HG03469 (cell line): Measurements from ENCODE around the gene HPS1.

ENCODE experiments used
- ATAC-seq: cut with Tn5 transposase; IDR thresholded peaks from one replicate; pipeline ENCODE4 v1.9.1; 2021; ENCODE audit warnings: mild to moderate bottlenecking, moderate library complexity, moderate number of reproducible peaks; ENCODE audit not compliant: unreplicated experiment

Gene HPS1

DNA sequence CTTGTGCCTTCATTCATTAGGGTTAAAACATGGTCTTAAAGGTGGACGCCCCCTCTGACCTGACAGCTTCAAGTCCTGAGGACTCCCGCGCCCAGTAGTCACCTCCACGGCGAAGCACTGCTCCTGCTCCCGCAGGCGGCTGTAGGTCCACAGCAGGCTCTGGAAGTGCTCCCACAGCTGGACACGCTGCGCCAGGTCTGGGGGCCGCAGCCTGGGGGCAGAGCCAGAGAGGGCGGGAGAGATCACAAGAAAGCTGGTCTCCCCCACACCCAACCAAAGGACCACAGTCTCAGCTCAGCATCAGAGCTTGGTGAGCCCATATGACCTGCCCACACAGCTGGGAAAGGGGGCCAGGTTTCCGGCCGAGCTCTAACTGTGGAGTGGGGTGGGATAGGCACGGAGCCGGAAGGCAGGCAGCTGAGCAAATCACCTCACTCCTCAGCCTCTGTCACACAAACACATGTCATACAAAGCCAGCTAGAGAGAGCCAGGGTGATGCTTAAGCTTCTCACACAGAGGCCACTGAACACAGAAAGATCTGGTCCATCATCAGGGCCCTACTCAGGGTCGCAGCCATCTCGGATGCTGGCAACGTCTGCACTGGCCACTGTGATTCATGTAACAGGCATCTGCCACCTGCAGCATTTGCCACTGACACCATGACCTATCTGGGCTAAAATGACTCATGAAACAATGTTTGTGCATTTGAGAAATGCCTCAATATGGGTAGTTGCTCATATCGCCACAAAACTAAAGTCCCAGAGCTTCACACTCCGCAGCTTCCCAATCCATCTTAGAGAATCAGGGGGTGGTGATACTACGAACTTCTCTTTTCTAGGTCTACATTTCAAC, 12.6 kb downstream of the HPS1 start:
- no peak for ATAC-seq

DNA sequence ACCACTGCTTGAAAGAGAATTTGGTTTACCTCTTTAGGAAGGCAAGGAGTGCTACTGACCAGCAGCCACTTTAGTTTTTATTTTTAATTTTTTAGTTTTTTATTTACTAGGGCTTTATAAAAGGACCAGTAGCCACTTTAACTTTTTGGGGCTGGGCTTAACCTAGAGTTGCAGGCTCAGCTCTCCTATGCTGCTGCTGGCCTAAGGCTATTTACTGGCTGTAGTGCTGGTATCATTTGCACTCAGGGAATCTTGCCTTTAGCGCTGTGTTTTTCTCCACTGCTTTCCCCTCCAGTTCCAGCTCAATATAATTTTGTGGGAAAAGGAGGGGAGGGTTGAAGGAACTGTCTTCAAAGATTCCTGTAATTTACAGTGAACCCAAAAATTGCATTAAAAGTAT, 13.4 kb downstream of the HPS1 start:
- no peak for ATAC-seq

DNA sequence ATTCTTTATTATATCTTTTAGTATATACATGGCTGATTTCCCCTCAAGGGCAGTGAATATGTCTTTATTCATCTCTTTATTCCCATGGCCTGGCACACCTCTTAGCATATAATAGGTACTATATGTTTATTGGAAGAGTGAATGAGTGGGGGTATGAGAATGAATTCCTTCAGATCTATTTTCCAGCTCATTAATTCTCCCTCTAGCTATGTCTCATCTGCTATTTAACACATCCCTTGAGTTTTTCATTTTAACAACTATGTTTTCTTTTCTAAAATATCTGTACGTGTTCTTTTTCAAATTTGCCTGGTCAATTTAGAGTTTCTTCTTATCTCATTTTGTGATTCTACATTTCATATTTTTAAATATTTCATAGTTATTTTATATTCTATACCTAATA, 14.4 kb downstream of the HPS1 start:
- no peak for ATAC-seq

DNA sequence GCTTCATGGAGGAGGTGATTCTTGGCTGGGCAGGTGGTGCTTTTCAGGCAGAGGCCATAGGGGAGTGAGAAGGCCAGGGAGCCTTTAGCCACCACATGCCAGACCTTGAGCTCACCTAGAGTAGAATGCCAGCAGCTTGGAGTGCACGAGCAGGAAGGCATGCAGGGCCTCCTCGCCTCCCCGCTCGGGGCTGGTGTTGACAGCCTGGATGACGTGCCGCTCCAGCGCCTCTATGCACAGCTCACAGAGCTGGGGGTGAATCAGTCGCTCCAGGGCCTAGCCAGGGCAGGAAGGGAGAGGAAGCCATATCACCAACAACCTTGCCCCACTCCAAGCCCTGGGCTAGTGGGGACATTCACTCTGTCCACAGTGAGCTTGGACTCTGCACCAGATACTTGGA, 15.7 kb downstream of the HPS1 start:
- ATAC-seq: no peak

DNA sequence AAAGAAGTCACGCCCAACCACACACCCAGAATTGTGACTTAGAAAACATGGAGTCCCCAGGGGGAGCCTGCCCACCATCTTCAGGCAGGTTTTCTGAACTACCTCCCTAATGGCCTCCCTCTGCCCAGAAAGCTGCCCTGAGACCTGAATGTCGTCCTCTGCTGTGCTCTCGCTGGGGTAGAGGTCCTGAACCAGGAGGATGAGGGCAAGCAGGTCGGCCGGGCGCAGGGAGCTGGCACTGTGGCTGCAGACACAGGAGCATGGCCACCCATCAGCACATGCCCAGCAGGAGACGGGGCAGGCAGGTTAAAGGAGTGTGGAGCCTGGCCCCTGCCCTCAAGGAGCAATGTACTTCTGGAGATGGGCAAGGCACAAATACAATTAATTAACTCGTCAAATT, 16.3 kb downstream of the HPS1 start:
- ATAC-seq: no peak

DNA sequence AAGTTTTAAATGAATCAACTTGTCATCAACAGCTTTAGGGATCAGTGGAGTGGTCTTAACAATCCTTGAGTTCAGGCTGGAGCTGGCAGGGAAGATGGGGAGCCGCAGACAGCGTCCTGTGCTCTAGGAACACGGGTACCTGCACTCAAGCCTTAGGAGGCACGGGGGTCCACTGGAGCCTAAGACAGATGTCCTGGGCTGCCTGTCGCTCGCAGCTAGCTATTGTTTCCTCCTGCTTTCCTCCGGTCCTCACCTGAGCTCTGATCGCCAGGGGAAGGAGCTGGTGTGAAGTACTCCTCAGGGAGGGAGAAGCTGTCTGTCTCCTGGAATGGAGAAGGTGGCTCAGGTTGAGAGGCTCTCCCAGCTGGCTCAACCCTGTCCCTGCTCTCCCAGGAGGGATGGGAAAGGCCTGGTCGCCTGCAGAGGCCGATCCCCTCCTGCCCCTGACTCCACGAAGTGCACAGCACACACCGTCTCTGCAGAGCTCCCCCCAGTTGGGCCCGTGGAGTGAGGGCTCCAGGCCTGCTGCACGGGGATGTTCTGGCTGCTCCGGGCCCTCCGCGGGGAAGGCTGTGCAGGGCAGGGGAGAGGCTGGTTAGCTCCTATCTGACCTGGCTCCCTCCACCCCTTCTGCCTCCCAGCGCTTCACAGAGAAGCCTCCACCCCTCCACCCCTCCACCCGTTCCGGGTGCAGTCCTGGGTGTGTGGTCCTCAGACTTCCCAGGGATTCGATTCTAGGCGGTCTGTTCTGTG, 17.2 kb downstream of the HPS1 start:
- ATAC-seq: no peak

DNA sequence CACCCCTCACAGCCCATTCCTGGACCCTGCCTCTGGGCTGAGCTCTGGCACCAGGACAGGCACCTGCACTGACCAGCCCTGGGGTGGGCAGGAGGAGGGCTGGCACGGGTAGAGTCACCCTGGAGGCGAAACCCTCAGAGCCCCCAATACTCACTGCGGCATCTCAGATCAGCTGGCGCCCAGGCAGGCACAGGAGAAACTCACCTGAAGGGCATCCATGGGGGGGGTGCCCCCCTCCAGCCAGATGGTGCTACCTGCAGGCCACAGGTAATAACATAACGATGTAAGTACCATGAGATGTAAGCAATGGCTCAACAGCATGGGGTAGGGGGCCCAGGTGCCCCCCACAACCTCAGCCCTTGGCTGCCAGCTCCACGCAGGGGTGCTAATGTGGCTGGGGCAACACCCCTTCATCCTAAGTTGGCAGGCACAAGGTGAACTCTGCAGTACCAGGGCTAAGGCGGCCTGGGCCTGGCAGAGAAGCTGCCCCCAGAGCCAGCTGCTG, 19.7 kb downstream of the HPS1 start:
- ATAC-seq: no peak

DNA sequence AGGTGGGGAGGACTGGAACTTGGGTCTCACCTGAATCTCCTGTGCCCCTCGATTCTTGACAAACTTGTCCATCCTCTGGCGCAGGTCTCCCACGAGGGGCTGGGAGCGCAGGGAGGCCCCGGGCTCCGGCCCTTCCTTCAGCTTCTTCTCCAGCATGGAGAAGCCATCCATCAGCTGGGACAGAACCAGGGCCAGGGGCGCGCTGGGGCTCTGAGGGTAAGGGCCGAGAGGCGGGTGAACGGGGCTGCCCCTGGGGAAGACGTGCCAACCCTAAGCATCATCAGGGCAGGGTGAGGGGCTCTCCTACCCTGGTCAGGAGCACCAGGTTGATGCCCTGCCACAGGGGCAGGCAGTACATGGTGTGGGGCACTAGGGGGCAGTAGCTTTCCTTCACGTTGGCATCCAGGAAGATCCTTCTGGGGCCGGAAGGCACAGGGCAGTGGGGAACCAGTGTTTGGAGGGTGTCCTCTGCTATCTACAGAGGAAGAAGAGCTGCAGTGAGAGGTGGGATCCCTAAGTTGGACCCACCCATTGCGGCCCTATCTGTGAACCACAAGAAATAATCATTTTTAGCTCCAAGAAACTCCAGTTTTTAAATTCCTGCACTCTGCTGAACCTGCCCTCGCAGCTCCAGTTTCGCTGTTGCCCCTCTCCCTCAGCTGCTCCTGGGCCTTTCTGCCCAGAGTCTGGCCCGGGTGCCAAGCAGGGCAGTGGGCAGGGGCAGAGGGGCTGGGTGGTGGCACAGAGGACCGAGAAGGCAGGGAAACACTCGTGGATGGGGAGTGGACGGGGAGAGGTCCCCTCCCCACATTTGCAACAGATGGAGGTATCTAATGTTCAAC, 21.0 kb downstream of the HPS1 start:
- ATAC-seq: no peak

DNA sequence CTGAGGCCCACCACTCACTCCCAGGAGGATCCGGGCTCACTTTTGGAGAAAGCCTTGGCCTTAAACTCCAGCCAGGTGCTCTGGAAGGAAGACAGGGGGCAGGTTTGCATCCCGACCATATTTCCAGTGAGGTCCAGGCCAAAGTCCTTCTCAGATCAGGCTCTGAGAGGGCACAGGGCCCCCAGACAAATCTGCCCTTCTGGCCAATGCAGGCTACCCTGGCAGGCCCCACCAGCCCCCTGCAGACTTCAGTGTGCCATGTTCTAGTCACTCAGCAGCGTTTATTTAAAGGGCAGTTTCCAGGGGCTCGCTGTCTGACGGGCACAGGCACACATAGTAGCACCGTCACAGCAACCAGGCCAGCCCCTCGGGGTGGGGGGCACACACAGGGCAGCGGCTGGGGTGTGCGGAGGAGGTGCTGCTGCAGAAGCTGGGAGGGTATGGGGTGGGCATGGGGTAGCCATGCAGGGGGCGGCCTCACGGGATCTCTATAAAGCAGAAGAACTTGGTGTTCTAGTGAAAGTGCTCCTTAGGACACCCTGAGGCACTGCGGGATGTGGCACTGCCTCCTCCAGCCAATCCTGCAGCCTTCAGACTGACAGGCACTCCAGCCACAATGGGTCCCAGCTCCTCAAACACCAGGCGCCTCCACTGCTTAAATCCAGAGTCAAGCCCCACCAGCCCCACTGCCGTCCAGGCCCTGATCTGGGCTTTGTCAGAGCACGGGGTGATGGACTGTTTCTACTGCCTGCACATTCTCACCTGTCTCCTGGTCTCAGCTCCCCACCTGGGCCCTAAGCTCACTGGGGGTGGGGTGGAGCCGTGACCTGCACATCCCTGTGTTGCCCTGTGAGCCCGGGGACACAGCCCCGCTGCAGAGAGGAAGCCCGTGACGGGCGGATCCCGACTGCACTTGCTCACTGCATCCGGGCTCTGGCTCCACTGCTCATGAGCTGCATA, 22.2 kb downstream of the HPS1 start:
- no peak for ATAC-seq

DNA sequence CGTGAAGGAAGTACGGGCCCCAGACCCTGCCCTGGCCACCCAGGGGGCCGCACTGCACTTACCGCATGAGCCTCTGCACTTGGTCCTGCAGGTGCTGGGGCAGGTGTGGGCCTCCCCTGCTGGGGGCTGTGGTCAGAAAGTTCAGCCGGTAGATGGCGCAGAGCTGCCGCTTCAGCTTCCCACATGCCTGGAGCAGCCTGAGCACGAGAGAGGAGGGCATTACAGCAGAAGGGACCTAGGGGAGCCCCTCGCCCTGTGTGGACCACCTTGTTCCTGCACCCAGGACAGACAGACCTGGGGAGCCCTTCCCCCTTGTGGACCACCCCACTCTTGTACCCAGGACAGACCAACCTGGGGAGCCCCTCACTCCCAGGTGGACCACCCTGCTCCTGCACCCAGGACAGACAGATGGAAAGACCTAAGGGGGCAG, 23.0 kb downstream of the HPS1 start:
- no peak for ATAC-seq

DNA sequence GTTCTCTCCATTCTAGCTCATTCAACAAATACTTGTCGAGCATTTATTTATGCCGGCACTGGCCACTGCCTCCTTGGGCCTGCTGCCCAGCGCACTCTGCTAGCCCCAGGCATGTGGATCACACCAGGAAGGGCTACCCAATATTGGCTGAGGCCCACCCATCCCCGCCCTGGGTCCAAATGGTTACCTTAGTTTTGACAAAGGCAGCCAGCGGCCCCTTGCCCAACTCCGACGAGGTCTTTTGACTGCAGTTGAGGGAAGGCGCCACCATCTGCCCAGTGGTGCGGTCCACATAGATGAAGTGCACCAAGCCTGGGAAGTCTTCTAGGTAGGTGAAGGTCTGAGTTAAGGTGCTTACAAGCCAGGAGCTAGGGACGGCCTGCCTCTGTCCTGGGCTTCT, 24.6 kb downstream of the HPS1 start:
- ATAC-seq: no peak

DNA sequence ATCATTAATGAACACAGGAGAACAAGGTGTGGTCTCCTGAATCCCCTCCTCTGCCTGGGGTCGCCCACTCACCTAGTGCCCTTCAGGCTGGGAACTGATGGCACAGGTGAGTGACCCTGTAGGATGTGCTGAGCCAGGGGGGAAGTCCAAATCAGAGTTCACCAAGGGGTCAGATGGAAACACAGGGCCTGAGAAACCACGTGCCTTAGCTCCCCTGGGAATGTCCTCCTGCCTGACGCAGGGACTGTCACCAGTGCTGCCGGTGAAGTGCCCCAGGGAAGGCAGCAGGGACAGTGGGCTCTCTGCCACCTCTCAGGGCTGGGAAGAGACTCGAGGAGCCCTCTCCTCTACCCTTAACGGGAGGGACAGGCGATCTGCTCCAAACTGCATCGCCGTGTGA, 25.9 kb downstream of the HPS1 start:
- ATAC-seq: no peak

DNA sequence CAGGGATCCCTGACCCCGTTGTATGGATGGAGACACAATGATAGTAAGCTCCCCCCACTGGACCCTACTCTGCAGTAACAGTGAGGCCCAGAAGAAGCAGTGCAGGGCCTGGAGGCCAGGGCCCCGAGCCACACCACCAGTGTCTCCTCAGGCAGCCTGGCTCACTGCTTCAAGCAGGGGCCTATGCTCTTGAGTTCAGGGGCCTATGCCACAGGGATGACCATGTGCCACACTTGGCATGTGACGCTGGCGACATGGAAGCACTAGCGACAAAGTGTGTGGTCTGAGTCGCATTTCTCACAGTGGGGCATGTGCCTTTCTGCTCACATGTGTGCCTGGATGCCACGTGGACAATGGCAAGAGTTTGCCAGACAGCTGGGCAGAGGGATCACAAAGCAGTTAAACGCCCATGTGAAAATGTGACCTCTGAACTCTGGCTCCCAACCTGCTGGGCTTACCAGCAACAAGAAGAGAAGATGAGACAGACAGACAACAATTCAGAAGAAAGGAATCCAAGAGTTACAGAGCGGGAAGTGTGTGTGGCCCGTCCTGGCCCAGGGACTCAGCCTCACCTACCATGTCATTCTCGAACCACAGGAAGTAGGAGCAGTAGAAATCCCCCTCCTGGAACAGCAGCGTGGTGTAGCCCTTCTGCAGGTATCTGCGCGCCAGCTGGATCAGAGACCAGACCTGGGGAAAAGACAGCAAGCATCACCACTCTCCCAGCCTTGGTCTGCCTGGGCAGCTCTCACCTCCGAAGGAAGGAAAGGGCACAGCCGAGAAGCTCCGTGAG, 27.1 kb downstream of the HPS1 start:
- ATAC-seq: no peak

DNA sequence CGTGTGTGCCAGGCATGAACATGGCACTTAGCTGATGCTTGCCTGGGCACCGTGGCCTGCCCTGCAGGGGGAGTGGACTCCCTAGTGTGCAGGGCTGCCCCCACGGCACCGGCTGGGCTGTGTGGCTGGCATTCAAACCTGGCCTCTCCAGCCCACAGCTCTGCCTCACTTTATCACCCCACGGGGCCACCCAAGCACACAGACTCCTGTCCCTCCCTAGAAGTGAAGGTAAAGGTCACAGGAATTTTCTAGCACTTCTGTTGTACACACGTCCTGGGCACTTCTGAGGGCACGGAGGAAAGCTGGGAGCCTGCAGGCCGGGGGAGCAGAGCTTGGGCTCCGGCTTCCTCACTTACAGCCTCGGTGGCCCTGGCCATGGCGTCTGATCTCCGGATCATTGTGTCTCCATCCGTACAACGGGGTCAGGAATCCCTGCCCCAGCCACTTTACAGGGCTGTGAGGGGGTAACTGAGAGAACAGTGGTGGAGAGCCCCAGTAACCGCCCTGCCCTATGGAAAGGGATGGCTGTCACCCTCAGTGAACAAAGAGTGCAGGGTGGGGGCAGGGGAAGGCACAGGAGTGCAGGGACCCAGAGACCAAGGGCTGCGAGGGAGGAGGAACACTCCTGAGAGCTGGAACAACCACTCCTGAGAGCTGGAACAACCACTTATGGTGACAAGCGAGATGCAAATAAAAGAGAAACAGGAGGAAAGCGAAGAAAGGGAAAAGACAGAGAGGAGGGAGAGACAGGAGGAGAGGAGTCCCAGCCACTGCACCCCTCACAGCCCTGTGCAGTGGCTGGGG, 27.9 kb downstream of the HPS1 start:
- no peak for ATAC-seq

DNA sequence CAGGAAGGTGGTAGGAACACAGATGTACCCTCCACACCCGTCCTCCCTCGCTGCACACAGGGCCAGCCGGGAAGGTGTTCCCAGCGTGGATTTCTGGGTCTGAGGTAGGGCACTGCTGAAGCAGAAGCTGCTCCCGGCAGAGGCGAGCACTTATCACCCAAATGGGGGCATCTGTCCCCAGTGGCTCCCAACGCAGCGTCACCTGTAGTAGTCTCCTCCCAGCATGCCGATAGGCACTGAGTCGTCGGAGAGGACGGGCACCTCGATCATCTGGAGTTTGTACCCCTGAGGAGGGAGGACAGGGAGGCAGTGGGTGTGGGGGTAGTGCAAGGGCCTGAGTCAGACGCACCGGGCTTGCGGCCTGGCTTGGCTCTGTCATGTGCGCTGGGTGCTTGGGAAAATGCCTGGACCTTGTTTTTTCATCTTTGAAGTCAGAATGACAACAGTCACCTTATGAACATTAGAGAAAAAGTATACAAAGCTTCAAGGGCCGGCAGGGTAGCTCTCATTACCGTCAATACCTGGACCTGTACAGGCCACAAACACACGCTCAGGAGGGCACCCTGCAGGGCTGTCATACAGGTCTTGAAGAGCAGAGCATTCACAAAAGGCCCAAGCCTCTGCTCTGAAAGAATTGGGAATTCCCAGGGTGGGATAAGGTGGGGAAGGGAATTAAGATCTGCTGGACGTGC, 28.6 kb downstream of the HPS1 start:
- no peak for ATAC-seq

DNA sequence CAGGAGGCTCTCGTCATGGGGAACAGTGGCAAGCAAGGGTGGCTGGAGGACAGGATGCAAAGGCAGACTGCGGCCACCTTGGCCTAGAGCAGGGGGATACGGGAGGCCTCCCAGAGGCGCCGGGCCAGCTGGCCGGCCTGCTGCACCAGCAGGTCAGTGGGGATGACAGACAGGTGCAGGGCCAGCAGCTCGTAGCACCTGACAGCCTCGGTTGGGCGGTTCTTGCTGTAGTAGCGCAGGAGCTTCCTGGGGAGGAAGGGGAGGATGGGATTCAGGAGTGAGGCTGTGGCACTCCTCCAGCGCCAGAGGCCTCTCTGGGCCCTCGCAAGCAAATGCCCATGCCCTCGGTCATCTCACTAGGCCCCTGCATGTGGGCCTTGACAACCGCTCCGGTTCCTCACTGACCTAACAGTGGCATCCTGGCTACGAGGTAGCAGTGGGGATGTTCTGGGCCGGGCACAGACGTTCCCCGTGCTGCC, 29.2 kb downstream of the HPS1 start:
- ATAC-seq: no peak

DNA sequence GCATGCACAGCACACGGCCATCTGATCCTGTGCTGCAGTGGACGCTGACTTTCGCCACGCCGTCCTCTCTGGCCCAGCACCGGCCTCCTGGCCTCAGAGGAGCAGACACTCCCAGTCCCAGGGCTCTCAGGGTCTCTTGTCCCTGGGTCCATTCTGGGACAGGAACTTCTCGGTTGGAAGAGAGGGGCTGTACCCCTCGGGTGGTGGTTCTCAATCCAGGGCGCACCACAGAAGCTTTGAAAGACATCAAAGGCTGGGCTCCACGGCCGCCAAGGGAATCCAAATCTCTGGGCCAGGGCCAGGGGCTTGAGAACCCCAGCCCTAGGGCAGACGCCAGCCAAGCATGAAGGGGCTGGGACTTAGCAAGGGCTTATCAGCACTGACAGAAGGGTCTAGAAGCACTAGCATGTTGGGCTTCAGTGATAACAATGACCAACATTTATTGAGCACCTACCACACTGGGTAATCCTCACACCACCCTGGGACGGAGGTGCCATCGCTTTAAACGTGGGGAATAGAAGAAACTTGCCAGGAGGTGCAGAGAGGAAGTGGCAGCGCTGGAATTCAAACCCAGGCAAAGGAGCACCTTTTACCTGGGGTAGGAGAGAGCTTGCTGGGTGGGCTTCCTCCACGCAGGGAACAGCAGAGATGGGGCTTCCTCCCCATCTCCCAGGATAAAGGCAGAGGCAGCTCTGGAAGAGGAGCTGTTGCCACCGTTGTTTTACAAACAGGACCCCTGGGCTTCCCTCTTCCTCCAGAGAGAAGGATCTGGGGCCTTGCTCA, 29.9 kb downstream of the HPS1 start:
- ATAC-seq: no peak
